Fibroblast of pulmonary artery (primary cell): Measurements from ENCODE around the gene SLC38A1.
"Not testable (repeated sequence)": the region's sequence is repeated elsewhere in the genome, so short reads cannot be mapped to it uniquely, and the experiment has no call there.

Experiments used
- DNase-seq: peaks from one replicate; pipeline ENCODE4 v3.0.0-alpha.2; 2010; ENCODE audit warnings: low read depth
- H3K4me3 ChIP-seq: replicated peaks from 2 replicates; pipeline ENCODE4 v1.5.1; 2011; ENCODE audit warnings: low read depth, mild to moderate bottlenecking, control low read depth, low read length, moderate library complexity
- TF ChIP-seq, protein P1 (sequence below): IDR thresholded peaks from 2 replicates; pipeline ENCODE4 v1.5.1; 2011; ENCODE audit warnings: mild to moderate bottlenecking, control low read depth, low read length, inconsistent platforms; ENCODE audit errors: missing control alignments

Gene SLC38A1

DNA sequence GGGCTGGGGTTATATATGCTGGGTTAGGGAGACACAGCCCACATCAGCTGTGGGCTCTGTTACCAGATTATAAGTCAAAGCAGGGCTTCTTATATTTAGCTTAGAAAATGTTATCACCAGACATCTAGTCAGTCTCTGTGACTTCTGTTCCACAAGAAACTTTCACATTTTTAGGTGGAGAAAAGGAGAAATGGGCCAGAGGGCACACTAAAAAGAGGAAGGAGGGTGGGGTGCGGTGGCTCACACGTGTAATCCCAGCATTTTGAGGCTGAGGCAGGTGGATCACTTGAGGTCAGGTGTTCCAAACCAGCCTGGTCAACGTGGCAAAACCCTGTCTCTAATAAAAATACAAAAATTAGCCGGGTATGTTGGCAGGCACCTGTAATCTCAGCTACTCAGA, 28.0 kb upstream of the SLC38A1 start:
- H3K4me3 ChIP-seq, result no peak overlapping the region
- no peak for DNase-seq
- TF ChIP-seq, protein P1, sequence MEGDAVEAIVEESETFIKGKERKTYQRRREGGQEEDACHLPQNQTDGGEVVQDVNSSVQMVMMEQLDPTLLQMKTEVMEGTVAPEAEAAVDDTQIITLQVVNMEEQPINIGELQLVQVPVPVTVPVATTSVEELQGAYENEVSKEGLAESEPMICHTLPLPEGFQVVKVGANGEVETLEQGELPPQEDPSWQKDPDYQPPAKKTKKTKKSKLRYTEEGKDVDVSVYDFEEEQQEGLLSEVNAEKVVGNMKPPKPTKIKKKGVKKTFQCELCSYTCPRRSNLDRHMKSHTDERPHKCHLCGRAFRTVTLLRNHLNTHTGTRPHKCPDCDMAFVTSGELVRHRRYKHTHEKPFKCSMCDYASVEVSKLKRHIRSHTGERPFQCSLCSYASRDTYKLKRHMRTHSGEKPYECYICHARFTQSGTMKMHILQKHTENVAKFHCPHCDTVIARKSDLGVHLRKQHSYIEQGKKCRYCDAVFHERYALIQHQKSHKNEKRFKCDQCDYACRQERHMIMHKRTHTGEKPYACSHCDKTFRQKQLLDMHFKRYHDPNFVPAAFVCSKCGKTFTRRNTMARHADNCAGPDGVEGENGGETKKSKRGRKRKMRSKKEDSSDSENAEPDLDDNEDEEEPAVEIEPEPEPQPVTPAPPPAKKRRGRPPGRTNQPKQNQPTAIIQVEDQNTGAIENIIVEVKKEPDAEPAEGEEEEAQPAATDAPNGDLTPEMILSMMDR, result no peak

DNA sequence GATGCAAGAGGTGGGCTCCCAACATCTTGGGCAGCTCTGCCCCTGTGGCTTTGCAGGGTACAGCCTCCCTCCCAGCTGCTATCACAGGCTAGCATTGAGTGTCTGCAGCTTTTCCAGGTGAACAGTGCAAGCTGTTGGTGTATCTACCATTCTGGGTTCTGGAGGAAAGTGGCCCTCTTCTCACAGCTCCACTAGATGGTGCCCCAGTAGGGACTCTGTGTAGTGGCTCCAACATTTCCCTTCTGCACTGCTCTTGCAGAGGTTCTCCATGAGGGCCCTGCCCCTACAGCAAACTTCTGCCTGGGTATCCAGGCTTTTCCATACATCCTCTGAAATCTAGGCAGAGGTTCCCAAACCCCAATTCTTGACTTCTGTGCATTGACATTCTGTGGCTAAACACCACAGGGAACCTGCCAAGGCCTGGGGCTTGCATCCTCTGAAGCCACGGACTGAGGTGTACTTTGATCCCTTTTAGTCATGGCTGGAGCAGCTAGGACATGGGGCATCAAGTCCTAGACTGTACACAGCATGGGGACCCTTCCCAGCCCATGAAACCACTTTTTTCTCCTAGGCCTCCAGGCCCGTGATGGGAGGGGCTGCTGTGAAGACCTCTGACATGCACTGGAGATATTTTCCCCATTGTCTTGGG, 24.0 kb upstream of the SLC38A1 start:
- peak; percentile 18 for DNase-seq
- no peak overlapping the region for H3K4me3 ChIP-seq
- TF ChIP-seq, protein P1, result peak; percentile 28

DNA sequence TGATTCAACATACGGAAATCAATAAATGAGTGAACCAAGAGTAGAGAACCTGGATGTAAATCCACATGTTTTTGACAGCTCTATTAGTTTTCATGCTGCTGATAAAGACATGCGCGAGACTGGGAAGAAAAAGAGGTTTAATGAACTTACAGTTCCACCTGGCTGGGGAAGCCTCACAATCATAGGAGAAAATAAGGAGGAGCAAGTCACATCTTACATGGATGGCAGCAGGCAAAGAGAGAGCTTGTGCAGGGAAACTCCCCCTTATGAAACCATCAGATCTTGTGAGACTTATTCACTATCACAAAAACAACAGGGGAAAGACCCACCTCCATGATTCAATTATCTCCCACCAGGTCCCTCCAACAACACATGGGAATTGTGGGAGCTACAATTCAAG, 23.1 kb upstream of the SLC38A1 start:
- H3K4me3 ChIP-seq, DNase-seq: not testable (repeated sequence)

DNA sequence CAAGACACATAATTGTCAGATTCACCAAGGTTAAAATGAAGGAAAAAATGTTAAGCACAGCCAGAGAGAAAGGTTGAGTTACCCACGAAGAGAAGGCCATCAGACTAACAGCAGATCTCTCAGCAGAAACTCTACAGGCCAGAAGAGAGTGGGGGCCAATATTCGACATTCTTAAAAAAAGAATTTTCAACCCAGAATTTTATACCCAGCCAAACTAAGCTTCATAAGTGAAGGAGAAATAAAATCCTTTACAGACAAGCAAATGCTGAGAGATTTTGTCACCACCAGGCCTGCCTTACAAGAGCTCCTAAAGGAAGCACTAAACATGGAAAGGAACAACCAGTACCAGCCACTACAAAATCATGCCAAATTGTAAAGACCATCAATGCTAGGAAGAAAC, 16.3 kb upstream of the SLC38A1 start:
- not testable (repeated sequence) for H3K4me3 ChIP-seq, DNase-seq

DNA sequence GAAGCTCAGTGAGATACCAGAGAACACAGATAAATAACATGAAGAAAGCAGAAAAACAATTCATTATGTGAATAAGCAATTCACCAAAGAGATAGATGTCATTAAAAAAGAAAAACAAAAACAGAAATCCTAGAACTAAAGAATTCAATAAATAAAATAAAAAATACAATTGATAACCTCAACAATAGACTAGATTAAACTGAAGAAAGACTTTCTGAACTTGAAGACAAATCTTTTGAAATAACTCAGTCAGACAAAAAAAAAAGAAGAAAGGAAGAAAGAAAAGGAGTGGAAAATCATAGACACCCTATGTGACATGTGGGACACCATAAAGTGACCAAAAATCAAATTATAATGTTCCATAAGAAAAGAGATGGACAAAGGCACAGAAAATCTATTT, 14.0 kb upstream of the SLC38A1 start:
- TF ChIP-seq, protein P1, result no peak
- H3K4me3 ChIP-seq, result no peak overlapping the region
- DNase-seq, result no peak

DNA sequence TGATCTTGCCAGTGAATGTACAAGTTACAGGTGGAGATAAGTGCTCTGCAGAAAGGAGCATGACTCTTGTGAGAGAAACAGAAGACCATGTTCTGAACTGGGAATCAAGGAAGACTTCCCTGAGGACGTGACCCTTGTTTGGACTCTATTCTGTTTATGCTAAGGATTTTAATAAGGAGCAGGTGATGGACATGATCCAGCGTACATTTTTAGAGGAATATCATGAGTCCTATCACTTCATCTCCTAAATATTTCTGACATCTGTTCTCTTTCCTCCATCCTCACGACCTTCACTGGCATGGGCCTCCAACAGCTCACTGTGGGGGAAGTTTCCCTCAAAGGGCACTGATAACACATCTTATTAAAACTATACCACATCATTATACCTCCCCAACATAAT, 7.9 kb upstream of the SLC38A1 start:
- no peak overlapping the region for H3K4me3 ChIP-seq
- DNase-seq, result no peak
- TF ChIP-seq, protein P1, result no peak

DNA sequence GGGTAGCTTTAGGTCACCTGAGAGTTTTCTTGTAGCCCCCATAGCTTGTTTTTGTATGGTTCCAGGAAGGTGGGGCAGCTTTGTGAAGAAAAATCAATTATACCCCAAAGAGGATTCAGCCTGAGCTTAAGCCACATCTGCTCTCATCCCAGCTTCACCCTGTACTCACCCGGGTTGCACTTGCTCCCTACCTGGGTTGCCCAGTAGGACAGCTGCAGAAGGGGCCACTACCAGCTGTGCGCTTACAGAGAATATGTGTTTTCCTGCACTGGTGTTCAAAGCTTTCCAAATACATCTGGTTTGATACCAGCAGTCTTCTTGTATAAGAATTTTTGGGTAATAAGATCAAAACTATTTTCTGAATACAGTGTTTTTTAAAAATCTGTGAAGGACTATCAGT, 3.0 kb upstream of the SLC38A1 start:
- DNase-seq, result no peak
- TF ChIP-seq, protein P1, result no peak
- no peak overlapping the region for H3K4me3 ChIP-seq

DNA sequence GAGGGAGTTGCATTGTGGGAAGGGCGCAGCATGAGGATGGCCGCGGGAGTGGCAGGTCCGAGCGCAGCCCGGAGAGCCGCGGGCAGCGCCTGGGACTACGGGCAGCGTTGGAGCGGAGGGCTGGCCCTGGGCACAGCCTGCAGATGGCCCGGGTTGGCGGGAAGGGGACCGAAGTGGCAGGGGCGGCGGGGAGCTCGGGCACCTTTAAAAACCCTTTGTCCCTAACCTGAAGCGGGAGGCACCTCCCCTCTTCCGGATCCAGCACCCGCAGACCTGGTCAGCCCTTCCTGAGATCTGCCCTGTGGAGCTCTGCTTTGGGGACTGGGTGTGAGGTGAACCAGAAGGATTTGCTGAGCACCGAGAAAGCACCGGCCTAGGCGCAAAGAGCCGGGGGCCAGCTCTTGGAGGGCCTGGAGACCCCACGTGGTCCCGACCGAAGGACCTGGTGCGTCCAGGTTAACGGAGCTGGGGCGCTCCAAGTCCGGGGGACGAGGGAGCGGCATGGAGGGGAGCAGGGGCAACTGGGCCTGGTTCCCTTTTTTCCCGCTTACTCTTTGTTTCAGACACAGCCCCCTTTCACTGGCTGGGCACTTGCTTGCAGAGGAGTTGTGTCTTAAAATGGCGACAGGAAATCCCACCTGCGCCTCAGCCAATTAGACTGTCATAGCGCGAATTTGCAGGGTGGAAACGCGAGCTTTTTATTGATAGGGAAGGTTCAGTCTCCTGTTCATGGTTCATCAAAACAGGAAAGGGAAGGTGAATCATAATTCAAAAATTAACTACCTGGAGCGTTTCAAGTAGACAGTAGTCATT, 792 bp upstream of the SLC38A1 start:
- TF ChIP-seq, protein P1, result no peak
- peak overlapping the region; percentile 90 for H3K4me3 ChIP-seq
- DNase-seq, result no peak
